ENCODE measurements around the gene SLC13A5. TPM values are rescaled to one million over a fixed set of nuclear protein-coding genes. Genes with fewer than 3 reads are reported as not detected.

SLC13A5 gene
- total and polyA plus RNA-seq, 10 of the 15 experiments (the other 5 are each of a cell fraction or from before 2014, with no cell fraction given): 0.23 TPM; not detected in 9

DNA sequence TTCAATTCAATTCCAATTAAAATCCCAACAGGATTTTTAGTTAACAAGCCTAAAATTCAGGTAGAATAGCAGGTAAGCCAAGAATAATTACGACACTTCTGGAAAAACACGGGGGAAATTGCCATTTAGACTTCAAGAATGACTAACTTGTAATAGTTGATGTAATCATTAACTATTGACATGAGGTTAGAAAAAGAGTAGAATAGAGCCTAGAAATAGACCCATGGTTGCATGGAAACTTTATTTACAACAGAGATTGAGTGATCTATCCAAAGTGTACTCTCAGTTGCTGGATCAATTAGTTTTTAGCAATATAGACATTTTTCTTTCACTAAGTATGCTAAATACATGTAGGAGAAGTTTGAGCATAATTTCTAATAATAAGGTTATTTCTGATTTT lies 3.6 kb upstream of the SLC13A5 start (continued):
- TF ChIP-seq, protein P1, sequence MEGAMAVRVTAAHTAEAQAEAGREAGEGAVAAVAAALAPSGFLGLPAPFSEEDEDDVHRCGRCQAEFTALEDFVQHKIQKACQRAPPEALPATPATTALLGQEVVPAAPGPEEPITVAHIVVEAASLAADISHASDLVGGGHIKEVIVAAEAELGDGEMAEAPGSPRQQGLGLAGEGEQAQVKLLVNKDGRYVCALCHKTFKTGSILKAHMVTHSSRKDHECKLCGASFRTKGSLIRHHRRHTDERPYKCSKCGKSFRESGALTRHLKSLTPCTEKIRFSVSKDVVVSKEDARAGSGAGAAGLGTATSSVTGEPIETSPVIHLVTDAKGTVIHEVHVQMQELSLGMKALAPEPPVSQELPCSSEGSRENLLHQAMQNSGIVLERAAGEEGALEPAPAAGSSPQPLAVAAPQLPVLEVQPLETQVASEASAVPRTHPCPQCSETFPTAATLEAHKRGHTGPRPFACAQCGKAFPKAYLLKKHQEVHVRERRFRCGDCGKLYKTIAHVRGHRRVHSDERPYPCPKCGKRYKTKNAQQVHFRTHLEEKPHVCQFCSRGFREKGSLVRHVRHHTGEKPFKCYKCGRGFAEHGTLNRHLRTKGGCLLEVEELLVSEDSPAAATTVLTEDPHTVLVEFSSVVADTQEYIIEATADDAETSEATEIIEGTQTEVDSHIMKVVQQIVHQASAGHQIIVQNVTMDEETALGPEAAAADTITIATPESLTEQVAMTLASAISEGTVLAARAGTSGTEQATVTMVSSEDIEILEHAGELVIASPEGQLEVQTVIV (IDR thresholded peaks at IDR 0.05; ENCODE audit: borderline replicate concordance, partially characterized antibody): no peak
- TF ChIP-seq NR2F1 (conservative IDR thresholded peaks at IDR 0.05) (no peak), BRCA1 (IDR thresholded peaks at IDR 0.05; ENCODE audit: low read depth, low read length) (no peak), CREM (IDR thresholded peaks at IDR 0.05; ENCODE audit: low read depth) (no peak), NRF1 (conservative IDR thresholded peaks at IDR 0.05; ENCODE audit: low read depth, low read length) (no peak), MTA2 (IDR thresholded peaks at IDR 0.05; ENCODE audit: low read depth) (no peak)

DNA sequence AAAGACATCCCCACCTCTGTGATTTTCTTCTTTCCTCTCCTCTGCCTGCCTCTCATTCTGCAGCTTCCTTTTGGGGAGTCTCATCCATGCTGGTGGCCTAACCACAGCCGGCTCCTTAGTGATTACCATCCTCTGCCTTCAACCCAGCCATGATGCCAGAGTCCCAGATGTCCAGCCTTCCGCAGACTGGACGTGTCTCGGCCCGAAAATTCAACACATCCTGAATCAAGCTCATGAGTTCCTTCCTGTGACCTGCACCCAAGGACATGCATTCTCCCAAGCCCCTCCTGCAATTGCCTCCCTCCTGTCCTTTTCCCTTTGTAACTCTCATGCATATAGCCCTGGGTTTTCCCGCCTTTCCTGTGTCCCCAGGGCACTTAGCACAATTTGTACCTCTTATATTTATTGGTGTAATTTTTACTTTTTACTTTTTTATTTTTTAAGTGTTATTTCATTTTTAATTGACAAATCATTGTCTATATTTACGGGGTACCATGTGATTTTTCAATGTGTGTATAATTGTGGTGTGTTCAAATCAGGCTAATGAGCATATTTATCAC lies 1.2 kb upstream of the SLC13A5 start:
- Histone ChIP-seq H3K9ac (ENCODE audit: control insufficient read depth, insufficient read depth, low read length) (no peak overlapping the region), H2AFZ (ENCODE audit: control insufficient read depth, low read depth, low read length) (no peak overlapping the region), H3K27ac (ENCODE audit: control insufficient read depth, insufficient read depth) (no peak overlapping the region), H4K20me1 (ENCODE audit: control insufficient read depth, insufficient read depth) (no peaks in the 10 kb centered on the region), H3K4me2 (ENCODE audit: control insufficient read depth, insufficient read depth) (no peak overlapping the region), H3K79me2 (ENCODE audit: control insufficient read depth, insufficient read depth, low read length) (no peaks in the 10 kb centered on the region), H3K27me3 (replicated peaks in 1 of 2; ENCODE audit: control insufficient read depth in 2 of 2, insufficient read depth in 2 of 2, low read length in 1 of 2) (peaks cover 4 to 8% of the 10 kb centered on the region in 2 experiments; a peak in 3 of 4 replicates), H3K4me1 (ENCODE audit: control insufficient read depth, insufficient read depth, low read length) (no peaks in the 10 kb centered on the region), H3K9me3 (replicated peaks; ENCODE audit: control insufficient read depth, insufficient read depth, low read length) (no peaks in the 10 kb centered on the region; the same call in 2 of the 3 replicates), H3K36me3 (ENCODE audit: control insufficient read depth in 2 of 2, insufficient read depth in 2 of 2, low read length in 1 of 2) (no peaks in the 10 kb centered on the region), H3K4me3 (no peak overlapping the region)
- FAIRE-seq (no peak), DNase-seq (ENCODE audit: low read depth, low spot score) (no peak), ATAC-seq (no peak)
- POLR2A ChIA-PET: no interaction called here
- WGBS (ENCODE audit: insufficient coverage, insufficient replicate concordance, low lambda C conversion rate, missing lambda C conversion rate): 54% methylated on average over 7 of the region's 7 CpGs
- no TSS peak for BruUV-seq (replicated peaks)
- in situ Hi-C loops (cut with MboI) (no loop called here), intact Hi-C loops (cut with micrococcal nuclease; ENCODE audit: unreplicated experiment) (no loop called here)
- RAD21 ChIA-PET (ENCODE audit: unreplicated experiment): no interaction called here
- TF ChIP-seq ZNF217 (IDR thresholded peaks at IDR 0.05) (no peak), FOXK2 (IDR thresholded peaks at IDR 0.05) (no peak), RB1 (IDR thresholded peaks at IDR 0.05; ENCODE audit: borderline replicate concordance) (no peak), CREM (IDR thresholded peaks at IDR 0.05; ENCODE audit: low read depth) (no peak)
- TF ChIP-seq, protein P2, sequence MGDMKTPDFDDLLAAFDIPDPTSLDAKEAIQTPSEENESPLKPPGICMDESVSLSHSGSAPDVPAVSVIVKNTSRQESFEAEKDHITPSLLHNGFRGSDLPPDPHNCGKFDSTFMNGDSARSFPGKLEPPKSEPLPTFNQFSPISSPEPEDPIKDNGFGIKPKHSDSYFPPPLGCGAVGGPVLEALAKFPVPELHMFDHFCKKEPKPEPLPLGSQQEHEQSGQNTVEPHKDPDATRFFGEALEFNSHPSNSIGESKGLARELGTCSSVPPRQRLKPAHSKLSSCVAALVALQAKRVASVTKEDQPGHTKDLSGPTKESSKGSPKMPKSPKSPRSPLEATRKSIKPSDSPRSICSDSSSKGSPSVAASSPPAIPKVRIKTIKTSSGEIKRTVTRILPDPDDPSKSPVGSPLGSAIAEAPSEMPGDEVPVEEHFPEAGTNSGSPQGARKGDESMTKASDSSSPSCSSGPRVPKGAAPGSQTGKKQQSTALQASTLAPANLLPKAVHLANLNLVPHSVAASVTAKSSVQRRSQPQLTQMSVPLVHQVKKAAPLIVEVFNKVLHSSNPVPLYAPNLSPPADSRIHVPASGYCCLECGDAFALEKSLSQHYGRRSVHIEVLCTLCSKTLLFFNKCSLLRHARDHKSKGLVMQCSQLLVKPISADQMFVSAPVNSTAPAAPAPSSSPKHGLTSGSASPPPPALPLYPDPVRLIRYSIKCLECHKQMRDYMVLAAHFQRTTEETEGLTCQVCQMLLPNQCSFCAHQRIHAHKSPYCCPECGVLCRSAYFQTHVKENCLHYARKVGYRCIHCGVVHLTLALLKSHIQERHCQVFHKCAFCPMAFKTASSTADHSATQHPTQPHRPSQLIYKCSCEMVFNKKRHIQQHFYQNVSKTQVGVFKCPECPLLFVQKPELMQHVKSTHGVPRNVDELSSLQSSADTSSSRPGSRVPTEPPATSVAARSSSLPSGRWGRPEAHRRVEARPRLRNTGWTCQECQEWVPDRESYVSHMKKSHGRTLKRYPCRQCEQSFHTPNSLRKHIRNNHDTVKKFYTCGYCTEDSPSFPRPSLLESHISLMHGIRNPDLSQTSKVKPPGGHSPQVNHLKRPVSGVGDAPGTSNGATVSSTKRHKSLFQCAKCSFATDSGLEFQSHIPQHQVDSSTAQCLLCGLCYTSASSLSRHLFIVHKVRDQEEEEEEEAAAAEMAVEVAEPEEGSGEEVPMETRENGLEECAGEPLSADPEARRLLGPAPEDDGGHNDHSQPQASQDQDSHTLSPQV (IDR thresholded peaks at IDR 0.05): no peak
- TF ChIP-seq, protein P3, sequence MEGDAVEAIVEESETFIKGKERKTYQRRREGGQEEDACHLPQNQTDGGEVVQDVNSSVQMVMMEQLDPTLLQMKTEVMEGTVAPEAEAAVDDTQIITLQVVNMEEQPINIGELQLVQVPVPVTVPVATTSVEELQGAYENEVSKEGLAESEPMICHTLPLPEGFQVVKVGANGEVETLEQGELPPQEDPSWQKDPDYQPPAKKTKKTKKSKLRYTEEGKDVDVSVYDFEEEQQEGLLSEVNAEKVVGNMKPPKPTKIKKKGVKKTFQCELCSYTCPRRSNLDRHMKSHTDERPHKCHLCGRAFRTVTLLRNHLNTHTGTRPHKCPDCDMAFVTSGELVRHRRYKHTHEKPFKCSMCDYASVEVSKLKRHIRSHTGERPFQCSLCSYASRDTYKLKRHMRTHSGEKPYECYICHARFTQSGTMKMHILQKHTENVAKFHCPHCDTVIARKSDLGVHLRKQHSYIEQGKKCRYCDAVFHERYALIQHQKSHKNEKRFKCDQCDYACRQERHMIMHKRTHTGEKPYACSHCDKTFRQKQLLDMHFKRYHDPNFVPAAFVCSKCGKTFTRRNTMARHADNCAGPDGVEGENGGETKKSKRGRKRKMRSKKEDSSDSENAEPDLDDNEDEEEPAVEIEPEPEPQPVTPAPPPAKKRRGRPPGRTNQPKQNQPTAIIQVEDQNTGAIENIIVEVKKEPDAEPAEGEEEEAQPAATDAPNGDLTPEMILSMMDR (IDR thresholded peaks at IDR 0.05 in 2 of 3, conservative IDR thresholded peaks at IDR 0.05 in 1 of 3; ENCODE audit: control insufficient read depth in 2 of 3, extremely low read depth in 1 of 3, insufficient read depth in 1 of 3, low read depth in 3 of 3, low read length in 3 of 3): no peak
- SMC1A ChIA-PET (ENCODE audit: uncharacterized antibody, unreplicated experiment): no interaction called here
- CTCF ChIA-PET: interaction anchor here (1.2 kb wide), 1 partner anchor 241 kb away, joined by 3 read pairs; no protein-coding TSS in a partner anchor
